Measurements from ENCODE around the gene C7orf33.

Gene C7orf33

DNA sequence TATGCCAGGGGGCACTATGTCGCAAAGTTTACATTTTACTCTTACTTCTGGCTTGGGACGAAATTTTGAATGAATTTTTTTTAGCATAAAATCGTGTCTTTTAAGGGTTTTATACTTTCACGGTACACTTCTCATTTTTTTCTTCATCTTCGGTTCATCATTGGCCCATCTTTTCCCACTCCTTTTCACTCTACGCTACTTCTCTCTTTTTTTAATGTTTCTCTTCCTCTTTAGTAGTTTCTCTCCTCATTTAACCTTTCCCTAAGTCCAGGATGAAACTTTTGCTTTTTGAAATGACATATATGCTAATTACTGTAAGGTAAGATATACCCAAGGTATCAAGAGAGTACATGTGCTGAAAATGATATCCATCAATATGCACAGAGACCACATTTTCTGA lies 39.5 kb downstream of the C7orf33 start:
- DNase-seq, result no peak

DNA sequence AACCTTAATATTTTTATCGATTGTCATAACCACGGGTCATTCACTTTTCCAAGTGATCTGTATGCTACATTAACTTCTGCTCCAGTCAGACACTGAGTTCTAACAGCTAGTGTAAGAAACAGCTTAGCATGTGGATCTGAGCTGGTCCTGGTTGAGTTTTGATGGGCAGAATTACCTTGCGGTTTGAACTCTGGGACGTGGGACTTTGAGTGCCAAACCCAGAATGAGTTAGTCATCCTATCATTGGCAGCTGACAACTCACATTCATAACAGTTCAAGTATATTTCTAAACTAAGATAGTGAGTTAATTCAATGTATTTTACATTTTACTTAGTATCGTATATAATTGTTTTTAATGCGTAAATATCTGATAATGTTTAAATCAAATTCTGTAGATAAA lies 43.2 kb downstream of the C7orf33 start:
- DNase-seq, result no peak

DNA sequence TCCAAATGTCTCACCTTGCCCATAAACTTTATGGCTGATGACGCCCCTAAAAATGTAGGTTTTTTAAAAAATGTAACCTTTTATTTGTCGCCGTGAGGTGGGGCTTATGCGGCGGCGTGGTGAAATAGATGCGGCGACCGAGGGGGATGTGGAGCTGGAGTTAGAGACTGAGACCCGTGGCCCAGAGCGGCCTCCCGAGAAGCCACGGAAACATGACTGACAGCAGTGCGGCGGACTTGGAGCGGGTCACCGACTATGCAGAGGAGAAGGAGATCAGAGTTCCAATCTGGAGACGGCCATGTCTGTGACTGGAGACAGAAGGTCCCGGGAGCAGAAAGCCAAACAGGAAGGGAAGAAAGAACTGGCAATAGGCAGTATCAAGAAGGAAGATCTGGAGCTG lies 46.5 kb downstream of the C7orf33 start:
- DNase-seq, result no peak

DNA sequence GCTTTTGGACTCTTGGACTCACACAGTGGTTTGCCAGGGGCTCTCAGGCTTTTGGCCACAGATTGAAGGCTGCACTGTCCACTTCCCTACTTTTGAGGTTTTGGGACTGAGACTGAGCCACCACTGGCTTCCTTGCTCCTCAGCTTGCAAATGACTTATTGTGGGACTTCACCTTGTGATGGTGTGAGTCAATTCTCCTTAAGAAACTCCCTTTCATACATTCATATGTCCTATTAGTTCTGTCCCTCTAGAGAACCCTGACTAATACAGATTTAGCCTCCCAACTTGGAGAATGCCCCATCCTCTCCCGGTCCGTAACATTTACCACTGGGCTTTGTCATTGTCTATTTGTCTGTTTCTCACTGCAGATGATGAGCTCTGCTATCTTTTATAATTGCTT lies 55.3 kb downstream of the C7orf33 start:
- DNase-seq, result no peak

DNA sequence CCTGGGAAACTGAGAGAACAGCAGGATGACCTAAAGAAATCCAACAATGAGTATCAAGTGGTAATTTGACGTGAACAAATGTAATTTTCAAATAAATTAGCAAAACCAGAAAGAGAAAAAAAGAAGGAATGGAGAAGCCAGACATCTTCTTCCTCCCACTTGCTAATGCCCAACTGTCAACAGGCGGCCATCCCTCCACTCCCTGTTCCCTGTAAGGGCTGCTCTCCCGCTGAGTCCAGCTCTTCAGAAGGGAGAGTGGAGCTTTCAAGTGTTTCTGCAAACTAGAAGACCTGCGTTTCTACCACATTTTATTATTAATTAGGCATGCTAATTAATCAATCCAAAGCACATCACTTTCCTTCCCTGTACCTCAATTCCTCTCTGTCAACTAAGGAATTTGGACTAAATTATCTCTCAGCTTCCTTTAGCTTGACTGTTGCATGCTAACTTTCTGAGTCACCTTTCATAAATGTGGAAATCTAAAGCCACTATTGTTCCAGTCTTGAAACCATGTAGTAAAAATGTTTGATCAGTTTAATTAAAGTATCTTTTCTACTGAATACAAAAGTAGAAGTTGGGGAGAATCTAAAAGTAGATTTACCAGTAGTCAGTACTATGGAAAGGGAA lies 59.8 kb downstream of the C7orf33 start:
- DNase-seq, result no peak

DNA sequence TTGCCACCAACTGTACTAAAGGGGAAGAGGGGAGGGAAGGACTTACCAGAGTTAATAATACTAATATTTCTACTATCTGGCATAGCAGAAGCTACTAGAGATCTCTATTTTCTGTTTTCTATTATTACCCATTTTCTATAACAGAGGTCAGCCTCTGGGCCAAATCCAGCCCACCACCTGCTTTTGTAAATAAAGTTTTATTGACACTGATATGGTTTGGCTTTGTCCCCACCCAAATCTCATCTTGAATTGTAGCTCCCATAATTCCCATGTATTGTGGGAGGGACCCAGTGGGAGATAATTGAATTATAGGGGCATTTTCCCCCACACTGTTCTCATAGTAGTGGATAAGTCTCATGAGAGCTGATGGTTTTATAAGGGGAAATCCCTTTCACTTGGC lies 62.2 kb downstream of the C7orf33 start:
- no peak for DNase-seq

DNA sequence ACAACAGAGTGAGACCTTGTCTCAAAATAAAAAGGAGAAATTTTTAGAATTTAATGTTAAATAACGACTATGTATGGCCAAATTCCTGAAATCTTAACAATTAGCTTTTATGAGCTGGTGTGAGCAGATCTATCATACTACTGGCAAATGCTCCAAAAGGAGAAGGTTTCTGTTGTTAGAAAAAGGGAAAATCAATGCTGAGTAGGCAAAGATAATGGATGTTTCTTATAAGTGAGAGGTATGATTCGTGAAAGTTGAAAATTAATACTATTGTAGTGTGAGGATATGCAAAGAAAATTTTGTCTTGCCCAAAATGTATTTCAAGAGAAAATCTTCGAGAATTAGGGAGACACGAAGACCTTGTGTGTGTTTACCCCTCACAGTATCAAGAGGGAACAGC lies 67.4 kb downstream of the C7orf33 start:
- no peak for DNase-seq

DNA sequence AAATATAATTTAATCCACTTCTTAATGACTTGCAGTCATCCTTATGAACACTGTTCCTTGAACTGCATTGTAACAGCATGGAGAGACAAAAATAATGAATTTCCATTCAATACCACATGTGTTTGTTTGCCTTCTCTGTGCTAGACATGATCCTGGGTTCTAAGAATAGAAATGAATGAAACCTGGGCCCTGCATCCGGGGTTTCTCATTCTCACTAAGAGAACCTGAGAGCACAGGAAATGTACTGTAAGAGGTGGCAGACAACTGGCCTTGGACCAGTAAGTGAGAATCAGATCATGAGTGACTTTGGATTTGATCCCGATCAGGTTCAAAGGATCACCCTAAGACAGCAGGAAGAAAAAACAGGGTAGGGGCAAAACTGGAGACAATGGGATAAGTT lies 70.9 kb downstream of the C7orf33 start:
- no peak for DNase-seq

DNA sequence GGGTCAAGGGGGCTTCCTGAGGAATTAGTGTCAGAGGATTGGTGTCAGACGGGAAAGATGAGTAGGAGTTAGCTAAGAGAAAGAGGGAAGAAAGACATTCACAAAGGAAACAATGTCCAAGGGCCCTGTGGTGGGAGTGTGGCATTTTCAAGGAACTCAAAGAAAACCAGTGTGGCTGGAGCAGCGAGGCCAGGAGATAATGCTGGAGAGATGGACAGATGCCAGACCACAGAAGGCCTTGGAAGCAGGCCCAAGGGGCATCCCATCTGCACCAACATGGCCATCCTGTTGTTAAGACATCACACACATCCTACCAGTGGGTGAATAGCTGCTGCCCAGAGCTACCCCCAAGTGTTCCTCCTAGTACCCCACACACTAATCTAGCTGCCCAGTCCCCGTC lies 72.1 kb downstream of the C7orf33 start:
- no peak for DNase-seq

DNA sequence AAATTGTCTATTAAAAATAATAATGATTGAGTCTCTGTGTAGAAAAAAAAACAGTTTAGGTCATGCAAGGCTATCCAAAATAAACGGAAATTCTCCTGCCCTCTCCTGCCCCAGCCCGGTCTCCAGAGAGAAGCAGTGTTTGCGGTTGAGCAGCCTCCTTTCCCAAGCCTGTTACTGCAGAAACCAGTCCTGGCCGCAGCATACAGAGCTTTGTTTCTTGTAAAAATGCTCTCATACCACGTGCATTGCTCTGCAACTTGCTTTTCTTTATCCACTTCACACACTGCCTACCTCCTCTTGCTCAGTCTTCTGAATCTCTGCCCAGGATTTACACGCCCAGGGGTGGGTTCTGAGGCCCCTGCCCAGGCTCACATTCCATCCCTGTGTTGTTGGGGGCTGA lies 73.8 kb downstream of the C7orf33 start:
- DNase-seq, result no peak

DNA sequence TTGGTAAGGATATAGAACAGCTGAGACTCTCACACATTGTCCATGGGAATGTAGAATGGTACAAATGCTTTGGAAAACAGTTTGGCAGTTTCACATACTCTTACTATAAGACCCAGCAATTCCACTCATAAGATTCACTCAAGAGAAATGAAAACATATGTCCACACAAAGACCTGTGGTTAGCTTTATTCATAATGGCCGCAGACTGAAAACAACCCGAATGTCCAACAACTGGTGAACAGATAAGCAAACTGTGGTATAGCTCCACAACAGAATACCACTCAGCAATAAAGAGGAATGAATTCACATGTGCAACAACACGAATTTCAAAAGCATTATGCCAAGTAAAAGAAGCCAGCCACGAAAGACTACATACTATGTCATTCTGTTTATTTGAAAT lies 74.7 kb downstream of the C7orf33 start:
- DNase-seq, result no peak
